Caco-2 (cell line): Measurements from ENCODE around the gene CCDC102A. TPM values are rescaled to one million over a fixed set of nuclear protein-coding genes. Genes with fewer than 3 reads are reported as not detected.

Experiments used
- BruUV-seq: library from RNA; stranded (reverse); fragments of 400-500 nt; replicated peaks from 2 replicates; lab custom pipeline; 2021; lab: Mats Ljungman, UMichigan
- CTCF ChIA-PET: fragments of 300-600 bp; sonication (Branson Sonifier 250); formaldehyde crosslinking; loops from one replicate; lab custom pipeline; 2022; ENCODE audit warnings: antibody characterized with exemption; lab: Charles Lee
- POLR2A ChIA-PET: fragments of 300-600 bp; sonication (Branson Sonifier 250); formaldehyde crosslinking; loops from one replicate; lab custom pipeline; 2022; ENCODE audit warnings: antibody characterized with exemption; lab: Charles Lee
- DNase-seq, 2 experiments: peaks; one replicate each; pipeline versions ENCODE4 v3.0.0 to v3.0.0-alpha.2; 2020 to 2022
- H3K27me3 ChIP-seq: replicated peaks from 2 replicates; pipeline ENCODE4 v1.6.0; 2011; ENCODE audit warnings: low read length; ENCODE audit not compliant: control insufficient read depth, insufficient read depth
- H3K36me3 ChIP-seq: 2 replicates; pipeline ENCODE4 v1.5.1; 2011; ENCODE audit warnings: low read length; ENCODE audit not compliant: control insufficient read depth, insufficient read depth
- H3K4me1 ChIP-seq: fragments of 250-450 bp; sonication (Bioruptor Pico); 2 replicates; pipeline ENCODE4 v1.5.1; 2020; ENCODE audit warnings: mild to moderate bottlenecking
- H3K4me3 ChIP-seq: 2 replicates; pipeline ENCODE4 v1.5.1; 2011; ENCODE audit warnings: low read depth, mild to moderate bottlenecking, control low read depth, low read length
- H3K9me3 ChIP-seq: fragments of 250-450 bp; sonication (Bioruptor Pico); 2 replicates; pipeline ENCODE4 v1.5.1; 2020; ENCODE audit warnings: mild to moderate bottlenecking, moderate library complexity
- H3K27ac Mint-ChIP-seq: one replicate; pipeline ENCODE4 v1.8.0; 2022; ENCODE audit warnings: mixed read lengths; ENCODE audit not compliant: unreplicated experiment
- H3K27me3 Mint-ChIP-seq: one replicate; pipeline ENCODE4 v1.8.0; 2022; ENCODE audit warnings: mixed read lengths; ENCODE audit not compliant: insufficient read depth, unreplicated experiment
- H3K36me3 Mint-ChIP-seq: one replicate; pipeline ENCODE4 v1.8.0; 2022; ENCODE audit warnings: mild to moderate bottlenecking, mixed read lengths; ENCODE audit not compliant: insufficient read depth, unreplicated experiment
- H3K4me1 Mint-ChIP-seq: one replicate; pipeline ENCODE4 v1.8.0; 2022; ENCODE audit warnings: low read depth, mixed read lengths; ENCODE audit not compliant: unreplicated experiment
- H3K4me3 Mint-ChIP-seq: one replicate; pipeline ENCODE4 v1.8.0; 2022; ENCODE audit warnings: mild to moderate bottlenecking, moderate library complexity, mixed read lengths; ENCODE audit not compliant: unreplicated experiment
- H3K9me3 Mint-ChIP-seq: one replicate; pipeline ENCODE4 v1.8.0; 2022; ENCODE audit warnings: mixed read lengths; ENCODE audit not compliant: unreplicated experiment
- CTCF ChIP-seq, 2 experiments: fragments of 200-600 bp in 1 of 2; IDR thresholded peaks; 1 replicate in 1 of 2; 2 replicates in 1 of 2; pipeline versions ENCODE4 v1.5.1 to v1.8.0; 2011 to 2022; ENCODE audit warnings: antibody characterized with exemption in 1 of 2, control low read depth in 1 of 2, inconsistent platforms in 1 of 2, low read depth in 1 of 2, low read length in 1 of 2, mild to moderate bottlenecking in 1 of 2, moderate library complexity in 1 of 2; ENCODE audit not compliant: insufficient read depth in 1 of 2, severe bottlenecking in 1 of 2, unreplicated experiment in 1 of 2
- intact Hi-C: fragments of 100-400 bp; cut with micrococcal nuclease; formaldehyde crosslinking; loops from one replicate; pipeline ENCODE4 v1.10.0; 2022; ENCODE audit not compliant: unreplicated experiment
- total RNA-seq: library from RNA; stranded (reverse); gene quantifications from 2 replicates; pipeline ENCODE4 v1.2.3, GENCODE V29; 2022

The CCDC102A gene
- total RNA-seq, 1 experiment from 2014 or later, result 11.8 TPM

GRCh38 chr16:57504491-57504890, 31.9 kb downstream of the CCDC102A start:
- no peak for TF ChIP-seq CTCF (IDR thresholded peaks at IDR 0.05; ENCODE audit: insufficient read depth in 1 of 2, low read depth in 1 of 2, low read length in 1 of 2, severe bottlenecking in 1 of 2, unreplicated experiment in 1 of 2)
- CTCF ChIA-PET, result interaction anchor here (0.7 kb wide), 1 partner anchor 10 kb away, joined by 7 read pairs; no protein-coding TSS in a partner anchor
- Mint-ChIP-seq H3K36me3 (no peaks in the 10 kb centered on the region), H3K27me3 (no peaks in the 10 kb centered on the region), H3K4me1 (peaks cover 7% of the 10 kb centered on the region), H3K4me3 (no peak overlapping the region), H3K9me3 (no peaks in the 10 kb centered on the region), H3K27ac (no peak overlapping the region)
- POLR2A ChIA-PET, result no interaction called here
- Histone ChIP-seq H3K4me1 (no peaks in the 10 kb centered on the region; the same call in 1 of the 2 replicates), H3K36me3 (no peaks in the 10 kb centered on the region), H3K4me3 (no peak overlapping the region), H3K9me3 (no peaks in the 10 kb centered on the region), H3K27me3 (no peaks in the 10 kb centered on the region)
- intact Hi-C loops, result no loop called here
- no peak for DNase-seq
- no TSS peak for BruUV-seq

- no peak for DNase-seq
- H3K9me3 Mint-ChIP-seq, result no peaks in the 10 kb centered on the region
Observed at GRCh38 chr16:57504001-57504400, 32.4 kb downstream of the CCDC102A start.

GRCh38 chr16:57503366-57503765, 33.0 kb downstream of the CCDC102A start:
- Mint-ChIP-seq H3K4me3 (no peak overlapping the region), H3K9me3 (no peaks in the 10 kb centered on the region), H3K36me3 (no peaks in the 10 kb centered on the region), H3K4me1 (peaks cover 7% of the 10 kb centered on the region), H3K27me3 (no peaks in the 10 kb centered on the region), H3K27ac (no peak overlapping the region)
- TF ChIP-seq CTCF (IDR thresholded peaks at IDR 0.05; ENCODE audit: insufficient read depth in 1 of 2, low read depth in 1 of 2, low read length in 1 of 2, severe bottlenecking in 1 of 2, unreplicated experiment in 1 of 2), result no peak
- intact Hi-C loops, result no loop called here
- no peaks in the 10 kb centered on the region; the same call in 1 of the 2 replicates for H3K4me1 ChIP-seq
- H3K27me3 ChIP-seq, result no peaks in the 10 kb centered on the region
- no peak overlapping the region for H3K4me3 ChIP-seq
- ChIA-PET POLR2A (no interaction called here), CTCF (no interaction called here)
- no TSS peak for BruUV-seq
- H3K9me3 ChIP-seq, result no peaks in the 10 kb centered on the region
- DNase-seq, result no peak
- no peaks in the 10 kb centered on the region for H3K36me3 ChIP-seq

More at GRCh38 chr16:57504001-57504400, 32.4 kb downstream of the CCDC102A start:
- ChIA-PET CTCF (no interaction called here), POLR2A (no interaction called here)
- no TSS peak for BruUV-seq
- Mint-ChIP-seq H3K27me3 (no peaks in the 10 kb centered on the region), H3K27ac (no peak overlapping the region), H3K4me3 (no peak overlapping the region), H3K36me3 (no peaks in the 10 kb centered on the region), H3K4me1 (peaks cover 7% of the 10 kb centered on the region)
- Histone ChIP-seq H3K4me1 (no peaks in the 10 kb centered on the region; the same call in 1 of the 2 replicates), H3K4me3 (no peak overlapping the region), H3K9me3 (no peaks in the 10 kb centered on the region), H3K36me3 (no peaks in the 10 kb centered on the region), H3K27me3 (no peaks in the 10 kb centered on the region)
- intact Hi-C loops, result no loop called here
- no peak for TF ChIP-seq CTCF (IDR thresholded peaks at IDR 0.05; ENCODE audit: insufficient read depth in 1 of 2, low read depth in 1 of 2, low read length in 1 of 2, severe bottlenecking in 1 of 2, unreplicated experiment in 1 of 2)
